Ishikawa (cell line): Measurements from ENCODE around the gene STEAP2.

Experiments
- CEBPB ChIP-seq: IDR thresholded peaks from 2 replicates; pipeline ENCODE4 v1.6.1; 2012
- MAX ChIP-seq: IDR thresholded peaks from 2 replicates; pipeline ENCODE4 v1.6.1; 2012
- REST ChIP-seq: IDR thresholded peaks from 2 replicates; pipeline ENCODE4 v1.6.1; 2012; ENCODE audit warnings: low read depth, mild to moderate bottlenecking

GRCh38 chr7:90256778-90257177, 45.2 kb downstream of the STEAP2 start:
- TF ChIP-seq MAX (no peak), REST (no peak), CEBPB (no peak)
